ENCODE measurements around the gene MAP3K3.

Gene MAP3K3

DNA sequence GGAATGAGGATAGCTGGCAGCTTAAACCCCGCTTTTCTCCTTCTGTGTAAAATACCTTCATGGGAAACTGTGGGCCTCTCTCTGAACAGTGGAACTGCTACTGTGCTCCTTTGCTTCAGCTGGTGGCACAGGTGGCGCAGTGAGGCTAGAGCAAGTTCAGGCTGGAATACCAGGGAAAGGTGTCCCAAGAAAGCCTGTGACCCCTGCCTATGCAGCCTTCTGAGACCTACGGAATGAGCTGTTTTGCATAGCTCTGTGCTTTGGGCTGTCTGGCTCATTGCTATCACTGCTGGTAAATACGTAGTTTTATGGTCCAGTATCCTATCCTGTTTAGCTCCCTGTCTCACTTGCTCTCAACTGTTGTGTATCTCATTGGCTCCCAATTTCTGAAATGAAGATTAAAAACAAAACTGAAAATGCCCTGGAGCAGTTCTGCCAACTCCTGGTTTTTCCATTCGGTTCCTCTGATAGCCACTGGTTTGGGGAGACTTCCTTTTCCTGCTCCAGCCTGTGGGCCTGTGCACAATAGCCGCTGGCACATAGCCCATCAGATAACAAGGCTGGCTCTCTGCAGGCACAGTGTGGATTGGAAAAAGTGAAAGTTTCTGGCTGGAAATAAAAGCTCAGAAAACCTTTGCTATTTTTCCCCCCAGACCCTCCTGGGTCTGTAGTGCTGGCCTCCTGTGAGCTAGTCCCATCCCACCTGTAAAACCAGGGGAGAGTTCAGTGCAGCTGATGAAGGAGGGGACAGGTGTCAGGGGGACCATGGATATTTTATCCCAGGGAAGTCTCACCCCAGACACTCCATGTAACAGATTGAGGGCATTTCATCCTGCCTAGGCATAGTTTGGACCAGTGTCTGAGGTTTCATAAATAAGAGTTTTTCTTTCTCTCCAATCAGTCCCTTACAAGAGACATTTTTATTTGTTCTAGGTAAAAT is 53.7 kb downstream of the MAP3K3 start (continued):
- TF ChIP-seq ZNF23 (tag by site-specific recombination; IDR thresholded peaks at IDR 0.05; ENCODE audit: borderline replicate concordance) (no peak), ZNF837 (tag by site-specific recombination; IDR thresholded peaks at IDR 0.05) (no peak), ZFHX2 (tag by site-specific recombination; conservative IDR thresholded peaks at IDR 0.05) (no peak), ZBTB17 (tag by site-specific recombination; IDR thresholded peaks at IDR 0.05) (peak; percentile 78), ZNF747 (tag by site-specific recombination; IDR thresholded peaks at IDR 0.05) (no peak), FEZF1 (tag by site-specific recombination; IDR thresholded peaks at IDR 0.05) (no peak), RBAK (tag by site-specific recombination; IDR thresholded peaks at IDR 0.05) (no peak), IKZF3 (tag by site-specific recombination; IDR thresholded peaks at IDR 0.05) (peak; percentile 85), MEIS1 (CRISPR knock-in tag; IDR thresholded peaks at IDR 0.05; ENCODE audit: borderline replicate concordance) (no peak), ZNF174 (tag by site-specific recombination; IDR thresholded peaks at IDR 0.05) (no peak), ZNF530 (tag by site-specific recombination; IDR thresholded peaks at IDR 0.05; ENCODE audit: low read depth) (no peak), KLF7 (tag by site-specific recombination; IDR thresholded peaks at IDR 0.05; ENCODE audit: borderline replicate concordance) (no peak), ZFP69B (tag by site-specific recombination; IDR thresholded peaks at IDR 0.05) (no peak), ZNF514 (tag by site-specific recombination; IDR thresholded peaks at IDR 0.05) (no peak), ZNF274 (IDR thresholded peaks at IDR 0.05; ENCODE audit: low read length) (no peak), ZNF274 (tag by site-specific recombination; IDR thresholded peaks at IDR 0.05; ENCODE audit: borderline replicate concordance) (no peak), ZNF16 (tag by site-specific recombination; IDR thresholded peaks at IDR 0.05; ENCODE audit: low read depth) (no peak), ZFP37 (tag by site-specific recombination; IDR thresholded peaks at IDR 0.05) (no peak), PRDM1 (tag by site-specific recombination; IDR thresholded peaks at IDR 0.05) (no peak; the same call in 1 of the 2 replicates), ZNF501 (tag by site-specific recombination; IDR thresholded peaks at IDR 0.05) (no peak; the same call in 1 of the 2 replicates), ZNF48 (tag by site-specific recombination; IDR thresholded peaks at IDR 0.05) (no peak), ZNF112 (tag by site-specific recombination; IDR thresholded peaks at IDR 0.05) (no peak), HOXD13 (CRISPR knock-in tag; IDR thresholded peaks at IDR 0.05; ENCODE audit: borderline replicate concordance) (no peak), ZNF114 (tag by site-specific recombination; IDR thresholded peaks at IDR 0.05) (no peak), ZNF133 (tag by site-specific recombination; IDR thresholded peaks at IDR 0.05) (no peak)
- TF ChIP-seq, protein P1, sequence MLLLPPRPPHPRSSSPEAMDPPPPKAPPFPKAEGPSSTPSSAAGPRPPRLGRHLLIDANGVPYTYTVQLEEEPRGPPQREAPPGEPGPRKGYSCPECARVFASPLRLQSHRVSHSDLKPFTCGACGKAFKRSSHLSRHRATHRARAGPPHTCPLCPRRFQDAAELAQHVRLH (tag by site-specific recombination; IDR thresholded peaks at IDR 0.05): no peak
- TF ChIP-seq, protein P2, sequence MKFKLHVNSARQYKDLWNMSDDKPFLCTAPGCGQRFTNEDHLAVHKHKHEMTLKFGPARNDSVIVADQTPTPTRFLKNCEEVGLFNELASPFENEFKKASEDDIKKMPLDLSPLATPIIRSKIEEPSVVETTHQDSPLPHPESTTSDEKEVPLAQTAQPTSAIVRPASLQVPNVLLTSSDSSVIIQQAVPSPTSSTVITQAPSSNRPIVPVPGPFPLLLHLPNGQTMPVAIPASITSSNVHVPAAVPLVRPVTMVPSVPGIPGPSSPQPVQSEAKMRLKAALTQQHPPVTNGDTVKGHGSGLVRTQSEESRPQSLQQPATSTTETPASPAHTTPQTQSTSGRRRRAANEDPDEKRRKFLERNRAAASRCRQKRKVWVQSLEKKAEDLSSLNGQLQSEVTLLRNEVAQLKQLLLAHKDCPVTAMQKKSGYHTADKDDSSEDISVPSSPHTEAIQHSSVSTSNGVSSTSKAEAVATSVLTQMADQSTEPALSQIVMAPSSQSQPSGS (tag by site-specific recombination; IDR thresholded peaks at IDR 0.05; ENCODE audit: low read depth): no peak
- TF ChIP-seq, protein P3, sequence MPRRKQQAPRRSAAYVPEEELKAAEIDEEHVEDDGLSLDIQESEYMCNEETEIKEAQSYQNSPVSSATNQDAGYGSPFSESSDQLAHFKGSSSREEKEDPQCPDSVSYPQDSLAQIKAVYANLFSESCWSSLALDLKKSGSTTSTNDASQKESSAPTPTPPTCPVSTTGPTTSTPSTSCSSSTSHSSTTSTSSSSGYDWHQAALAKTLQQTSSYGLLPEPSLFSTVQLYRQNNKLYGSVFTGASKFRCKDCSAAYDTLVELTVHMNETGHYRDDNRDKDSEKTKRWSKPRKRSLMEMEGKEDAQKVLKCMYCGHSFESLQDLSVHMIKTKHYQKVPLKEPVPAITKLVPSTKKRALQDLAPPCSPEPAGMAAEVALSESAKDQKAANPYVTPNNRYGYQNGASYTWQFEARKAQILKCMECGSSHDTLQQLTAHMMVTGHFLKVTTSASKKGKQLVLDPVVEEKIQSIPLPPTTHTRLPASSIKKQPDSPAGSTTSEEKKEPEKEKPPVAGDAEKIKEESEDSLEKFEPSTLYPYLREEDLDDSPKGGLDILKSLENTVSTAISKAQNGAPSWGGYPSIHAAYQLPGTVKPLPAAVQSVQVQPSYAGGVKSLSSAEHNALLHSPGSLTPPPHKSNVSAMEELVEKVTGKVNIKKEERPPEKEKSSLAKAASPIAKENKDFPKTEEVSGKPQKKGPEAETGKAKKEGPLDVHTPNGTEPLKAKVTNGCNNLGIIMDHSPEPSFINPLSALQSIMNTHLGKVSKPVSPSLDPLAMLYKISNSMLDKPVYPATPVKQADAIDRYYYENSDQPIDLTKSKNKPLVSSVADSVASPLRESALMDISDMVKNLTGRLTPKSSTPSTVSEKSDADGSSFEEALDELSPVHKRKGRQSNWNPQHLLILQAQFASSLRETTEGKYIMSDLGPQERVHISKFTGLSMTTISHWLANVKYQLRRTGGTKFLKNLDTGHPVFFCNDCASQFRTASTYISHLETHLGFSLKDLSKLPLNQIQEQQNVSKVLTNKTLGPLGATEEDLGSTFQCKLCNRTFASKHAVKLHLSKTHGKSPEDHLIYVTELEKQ (tag by site-specific recombination; IDR thresholded peaks at IDR 0.05; ENCODE audit: borderline replicate concordance): no peak
- TF ChIP-seq, protein P4, sequence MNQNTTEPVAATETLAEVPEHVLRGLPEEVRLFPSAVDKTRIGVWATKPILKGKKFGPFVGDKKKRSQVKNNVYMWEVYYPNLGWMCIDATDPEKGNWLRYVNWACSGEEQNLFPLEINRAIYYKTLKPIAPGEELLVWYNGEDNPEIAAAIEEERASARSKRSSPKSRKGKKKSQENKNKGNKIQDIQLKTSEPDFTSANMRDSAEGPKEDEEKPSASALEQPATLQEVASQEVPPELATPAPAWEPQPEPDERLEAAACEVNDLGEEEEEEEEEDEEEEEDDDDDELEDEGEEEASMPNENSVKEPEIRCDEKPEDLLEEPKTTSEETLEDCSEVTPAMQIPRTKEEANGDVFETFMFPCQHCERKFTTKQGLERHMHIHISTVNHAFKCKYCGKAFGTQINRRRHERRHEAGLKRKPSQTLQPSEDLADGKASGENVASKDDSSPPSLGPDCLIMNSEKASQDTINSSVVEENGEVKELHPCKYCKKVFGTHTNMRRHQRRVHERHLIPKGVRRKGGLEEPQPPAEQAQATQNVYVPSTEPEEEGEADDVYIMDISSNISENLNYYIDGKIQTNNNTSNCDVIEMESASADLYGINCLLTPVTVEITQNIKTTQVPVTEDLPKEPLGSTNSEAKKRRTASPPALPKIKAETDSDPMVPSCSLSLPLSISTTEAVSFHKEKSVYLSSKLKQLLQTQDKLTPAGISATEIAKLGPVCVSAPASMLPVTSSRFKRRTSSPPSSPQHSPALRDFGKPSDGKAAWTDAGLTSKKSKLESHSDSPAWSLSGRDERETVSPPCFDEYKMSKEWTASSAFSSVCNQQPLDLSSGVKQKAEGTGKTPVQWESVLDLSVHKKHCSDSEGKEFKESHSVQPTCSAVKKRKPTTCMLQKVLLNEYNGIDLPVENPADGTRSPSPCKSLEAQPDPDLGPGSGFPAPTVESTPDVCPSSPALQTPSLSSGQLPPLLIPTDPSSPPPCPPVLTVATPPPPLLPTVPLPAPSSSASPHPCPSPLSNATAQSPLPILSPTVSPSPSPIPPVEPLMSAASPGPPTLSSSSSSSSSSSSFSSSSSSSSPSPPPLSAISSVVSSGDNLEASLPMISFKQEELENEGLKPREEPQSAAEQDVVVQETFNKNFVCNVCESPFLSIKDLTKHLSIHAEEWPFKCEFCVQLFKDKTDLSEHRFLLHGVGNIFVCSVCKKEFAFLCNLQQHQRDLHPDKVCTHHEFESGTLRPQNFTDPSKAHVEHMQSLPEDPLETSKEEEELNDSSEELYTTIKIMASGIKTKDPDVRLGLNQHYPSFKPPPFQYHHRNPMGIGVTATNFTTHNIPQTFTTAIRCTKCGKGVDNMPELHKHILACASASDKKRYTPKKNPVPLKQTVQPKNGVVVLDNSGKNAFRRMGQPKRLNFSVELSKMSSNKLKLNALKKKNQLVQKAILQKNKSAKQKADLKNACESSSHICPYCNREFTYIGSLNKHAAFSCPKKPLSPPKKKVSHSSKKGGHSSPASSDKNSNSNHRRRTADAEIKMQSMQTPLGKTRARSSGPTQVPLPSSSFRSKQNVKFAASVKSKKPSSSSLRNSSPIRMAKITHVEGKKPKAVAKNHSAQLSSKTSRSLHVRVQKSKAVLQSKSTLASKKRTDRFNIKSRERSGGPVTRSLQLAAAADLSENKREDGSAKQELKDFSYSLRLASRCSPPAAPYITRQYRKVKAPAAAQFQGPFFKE (tag by site-specific recombination; IDR thresholded peaks at IDR 0.05; ENCODE audit: borderline replicate concordance): no peak

All from HEK293 (cell line).